ENCODE data around the gene BDP1. TPM values are rescaled to one million over a fixed set of nuclear protein-coding genes. Genes with fewer than 3 reads are reported as not detected.
"Not testable (repeated sequence)": the region's sequence is repeated elsewhere in the genome, so short reads cannot be mapped to it uniquely, and the experiment has no call there.

BDP1 gene
- polyA plus RNA-seq, 3 donors from 2014 or later: 1.3 to 15.0 (median 4.7) TPM

- H3K27me3 Mint-ChIP-seq (ENCODE audit: low read depth in 3 of 3): no peaks in the 10 kb centered on the region
- H3K4me1 Mint-ChIP-seq: no peaks in the 10 kb centered on the region
- no peaks in the 10 kb centered on the region for H3K9me3 Mint-ChIP-seq
- no peak overlapping the region for H3K4me3 Mint-ChIP-seq
- H3K36me3 Mint-ChIP-seq: peaks cover 7 to 24% (median 7%) of the 10 kb centered on the region in 3 donors
- H3K27ac Mint-ChIP-seq: no peak overlapping the region
- no peak for DNase-seq
These were observed 107.7 kb downstream of the BDP1 start for GRCh38 chr5:71563161-71563560.

- no peaks in the 10 kb centered on the region for H3K9me3 Mint-ChIP-seq
- H3K4me1 Mint-ChIP-seq: no peaks in the 10 kb centered on the region
- no peaks in the 10 kb centered on the region for H3K27me3 Mint-ChIP-seq (ENCODE audit: low read depth in 3 of 3)
- H3K4me3 Mint-ChIP-seq: no peak overlapping the region
- peaks cover 3 to 26% (median 10%) of the 10 kb centered on the region in 3 donors for H3K36me3 Mint-ChIP-seq
- no peak for DNase-seq
- H3K27ac Mint-ChIP-seq: peak overlapping the region in 1 of 6 donors; percentile 39
These were observed 109.4 kb downstream of the BDP1 start for GRCh38 chr5:71564895-71565294.

DNA sequence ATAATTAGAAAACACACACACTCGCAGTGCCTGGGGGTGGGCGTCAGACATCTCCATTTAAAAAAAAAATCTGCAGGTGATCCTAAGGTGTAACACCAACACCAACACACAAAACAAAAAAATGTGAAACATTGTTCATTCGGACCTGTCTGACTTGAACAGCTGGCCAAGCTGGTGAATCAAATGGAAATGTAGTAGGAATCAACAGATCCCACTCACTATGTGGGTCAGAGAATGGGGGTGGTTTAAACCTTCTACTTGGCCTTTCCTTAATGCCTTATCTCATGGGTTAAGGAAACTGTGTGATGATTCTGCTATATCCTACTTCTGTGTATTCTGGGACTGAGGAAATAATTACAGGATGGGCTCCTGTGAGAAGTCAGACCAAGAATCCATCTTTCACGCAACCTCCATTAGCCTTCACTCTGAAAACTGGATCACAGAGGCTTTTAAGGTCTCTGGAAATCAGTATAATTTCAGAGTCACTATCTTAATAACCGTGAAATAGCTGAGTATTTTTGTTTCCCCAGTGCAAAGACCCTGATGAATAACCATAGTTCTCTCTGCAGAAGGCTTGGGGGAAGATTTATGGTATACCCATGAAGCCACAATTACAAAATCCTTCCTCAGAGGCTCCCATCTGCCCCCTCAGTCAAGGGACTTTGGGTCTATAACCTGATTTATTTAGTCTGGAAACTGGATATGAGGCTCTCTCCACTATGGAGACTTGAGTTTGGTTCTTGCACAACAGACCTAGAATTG, 114.5 kb downstream of the BDP1 start:
- DNase-seq: no peak

GRCh38 chr5:71571811-71572210, 116.4 kb downstream of the BDP1 start:
- not testable (repeated sequence) for H3K27ac Mint-ChIP-seq; DNase-seq; H3K27me3 Mint-ChIP-seq (ENCODE audit: low read depth in 3 of 3); H3K9me3 Mint-ChIP-seq; H3K4me1 Mint-ChIP-seq; H3K4me3 Mint-ChIP-seq
- peaks cover 0 to 26% (median 7%) of the 10 kb centered on the region in 3 donors for H3K36me3 Mint-ChIP-seq

More for the DNA sequence above, 114.5 kb downstream of the BDP1 start:
- Mint-ChIP-seq H3K4me1 (no peaks in the 10 kb centered on the region), H3K9me3 (no peaks in the 10 kb centered on the region), H3K36me3 (peaks cover 0 to 20% (median 10%) of the 10 kb centered on the region in 3 donors), H3K27ac (no peak overlapping the region), H3K4me3 (no peak overlapping the region), H3K27me3 (ENCODE audit: low read depth in 3 of 3) (no peaks in the 10 kb centered on the region)

DNA sequence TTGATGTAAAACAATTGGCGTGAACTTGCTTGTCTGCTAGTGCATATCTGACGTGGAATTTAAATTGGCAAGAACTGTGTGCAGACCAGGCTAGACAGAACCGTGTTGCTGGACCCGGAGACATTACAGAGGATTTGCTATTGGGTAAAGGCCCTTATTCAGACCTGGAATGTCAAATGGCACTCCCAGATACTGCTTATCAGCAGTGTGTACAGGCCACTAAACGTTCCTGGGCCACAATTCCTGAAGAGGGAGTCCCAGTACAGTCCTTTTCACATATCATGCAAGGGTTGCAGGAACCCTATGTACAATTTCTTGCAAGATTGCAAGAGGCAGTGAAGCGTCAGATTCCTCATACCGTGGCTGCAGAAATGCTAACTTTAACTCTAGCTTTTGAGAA, 118.1 kb downstream of the BDP1 start:
- Mint-ChIP-seq H3K4me3 (no peak overlapping the region), H3K36me3 (peaks cover 0 to 31% (median 9%) of the 10 kb centered on the region in 3 donors), H3K9me3 (no peaks in the 10 kb centered on the region), H3K27ac (peak overlapping the region in 1 of 6 donors; percentile 7), H3K27me3 (ENCODE audit: low read depth in 3 of 3) (no peaks in the 10 kb centered on the region), H3K4me1 (no peaks in the 10 kb centered on the region)
- no peak for DNase-seq

GRCh38 chr5:71575588-71575987, 120.1 kb downstream of the BDP1 start:
- DNase-seq; H3K27me3 Mint-ChIP-seq (ENCODE audit: low read depth in 3 of 3); H3K4me1 Mint-ChIP-seq; H3K9me3 Mint-ChIP-seq; H3K4me3 Mint-ChIP-seq; H3K27ac Mint-ChIP-seq: not testable (repeated sequence)
- H3K36me3 Mint-ChIP-seq: peaks cover 0 to 28% (median 5%) of the 10 kb centered on the region in 3 donors

GRCh38 chr5:71576241-71576640, 120.8 kb downstream of the BDP1 start:
- Mint-ChIP-seq H3K36me3 (peaks cover 0 to 28% (median 5%) of the 10 kb centered on the region in 3 donors), H3K9me3 (no peaks in the 10 kb centered on the region), H3K27me3 (ENCODE audit: low read depth in 3 of 3) (no peaks in the 10 kb centered on the region), H3K27ac (no peak overlapping the region), H3K4me3 (no peak overlapping the region), H3K4me1 (no peaks in the 10 kb centered on the region)
- no peak for DNase-seq

DNA sequence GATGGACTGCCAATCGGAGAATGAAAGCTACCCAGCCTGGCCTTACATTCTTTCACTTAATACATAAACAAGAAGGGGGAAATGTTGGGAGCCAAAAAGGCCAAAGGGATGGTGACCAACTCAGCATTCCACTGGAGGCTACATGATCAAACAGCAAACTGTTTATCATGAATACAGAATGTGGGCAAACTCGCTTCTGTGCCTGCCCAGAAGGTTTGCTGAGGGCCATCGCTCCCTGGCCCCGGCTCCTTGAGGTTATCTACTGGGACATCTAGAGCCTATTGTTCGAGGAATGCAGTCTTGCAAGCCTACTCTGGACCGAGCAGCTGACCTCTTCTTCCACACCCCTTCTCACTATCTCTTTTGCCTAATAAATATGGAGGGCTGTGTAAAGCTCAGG, 122.4 kb downstream of the BDP1 start:
- H3K9me3 Mint-ChIP-seq; H3K4me1 Mint-ChIP-seq; H3K4me3 Mint-ChIP-seq; DNase-seq; H3K27ac Mint-ChIP-seq; H3K27me3 Mint-ChIP-seq (ENCODE audit: low read depth in 3 of 3): not testable (repeated sequence)
- H3K36me3 Mint-ChIP-seq: peaks cover 0 to 28% (median 5%) of the 10 kb centered on the region in 3 donors

DNA sequence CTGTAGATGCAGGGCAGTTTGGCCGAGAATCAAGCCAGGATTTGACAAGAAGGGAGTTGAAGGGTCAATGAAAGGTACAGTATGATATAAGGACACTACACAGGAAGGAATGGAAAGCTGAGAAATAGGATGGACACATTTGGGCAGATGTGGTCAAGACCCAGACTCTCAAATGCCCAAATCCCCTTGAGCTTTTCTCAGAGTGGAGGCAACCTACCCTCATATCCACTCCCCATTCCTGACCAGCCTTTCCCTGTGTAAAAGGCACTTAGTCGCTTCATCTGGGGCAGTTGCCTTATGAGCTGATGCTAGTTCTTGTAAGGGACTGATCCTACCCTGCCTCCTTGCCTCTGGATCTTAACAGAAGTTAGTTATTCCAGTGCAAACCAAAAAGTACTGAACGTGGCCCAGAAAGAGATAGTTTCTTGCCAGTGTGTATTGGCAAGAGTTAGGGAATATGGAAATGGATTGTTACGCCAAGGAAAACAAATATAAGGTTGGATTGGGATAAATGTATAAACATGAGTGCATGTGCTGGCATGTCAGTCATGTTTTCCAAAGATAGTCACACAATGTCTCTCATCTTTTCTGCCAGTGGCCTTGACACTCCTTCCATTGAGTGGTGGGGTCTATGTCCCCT, 127.6 kb downstream of the BDP1 start:
- Mint-ChIP-seq H3K36me3 (peaks cover 0 to 5% (median 4%) of the 10 kb centered on the region in 3 donors), H3K27ac (no peak overlapping the region), H3K27me3 (ENCODE audit: low read depth in 3 of 3) (peaks cover 0 to 7% (median 6%) of the 10 kb centered on the region in 3 donors), H3K9me3 (no peaks in the 10 kb centered on the region), H3K4me3 (no peak overlapping the region), H3K4me1 (peaks cover 14 to 24% of the 10 kb centered on the region in 2 donors)
- DNase-seq: no peak

DNA sequence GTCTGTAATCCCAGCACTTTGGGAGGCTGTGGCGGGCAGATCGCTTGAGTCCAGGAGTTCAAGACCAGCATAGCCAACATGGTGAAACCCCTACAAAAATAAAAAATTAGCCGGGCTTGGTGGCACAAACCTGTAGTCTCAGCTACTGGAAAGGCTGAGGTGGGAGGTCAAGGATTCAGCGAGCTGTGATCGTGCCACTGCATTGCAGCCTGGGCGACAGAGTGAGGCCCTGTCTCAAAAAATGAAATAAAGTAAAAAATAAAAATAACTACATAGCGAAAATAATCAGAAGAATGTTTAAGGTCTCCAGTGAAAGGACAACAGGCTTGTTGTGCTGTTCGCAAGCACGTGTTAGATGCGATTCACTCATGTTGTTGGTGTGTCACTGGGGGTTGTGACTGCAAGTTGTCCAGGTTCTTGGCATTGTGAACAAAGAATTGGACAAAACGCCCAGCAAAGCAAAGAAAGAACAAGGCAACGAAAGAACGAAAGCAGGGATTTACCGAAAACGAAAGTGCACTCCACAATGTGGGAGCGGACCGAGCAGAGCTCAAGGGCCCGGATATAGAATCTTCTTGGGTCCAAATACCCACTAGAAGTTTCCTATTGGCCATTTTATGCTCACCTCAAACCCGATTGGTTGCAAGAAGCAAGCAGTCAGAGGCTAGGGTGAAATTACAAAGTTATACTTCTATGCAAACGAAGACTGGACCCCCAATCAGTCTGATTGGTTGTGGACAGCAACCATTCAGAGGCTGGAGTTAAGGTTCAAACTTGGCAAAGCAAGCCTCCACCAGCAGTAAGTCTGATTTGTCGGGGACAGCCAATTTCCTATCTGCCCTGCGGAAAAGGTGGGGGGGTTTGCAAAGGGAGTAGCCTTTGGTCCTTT, 130.8 kb downstream of the BDP1 start:
- no peak for DNase-seq
- H3K36me3 Mint-ChIP-seq: peaks cover 0 to 4% (median 3%) of the 10 kb centered on the region in 3 donors
- peaks cover 39 to 56% of the 10 kb centered on the region in 2 donors for H3K4me1 Mint-ChIP-seq
- peak overlapping the region; percentile 93 to 100 (median 99) for H3K4me3 Mint-ChIP-seq
- peaks cover 0 to 7% (median 6%) of the 10 kb centered on the region in 3 donors for H3K27me3 Mint-ChIP-seq (ENCODE audit: low read depth in 3 of 3)
- peak overlapping the region; percentile 96 to 100 (median 99) for H3K27ac Mint-ChIP-seq
- H3K9me3 Mint-ChIP-seq: no peaks in the 10 kb centered on the region

DNA sequence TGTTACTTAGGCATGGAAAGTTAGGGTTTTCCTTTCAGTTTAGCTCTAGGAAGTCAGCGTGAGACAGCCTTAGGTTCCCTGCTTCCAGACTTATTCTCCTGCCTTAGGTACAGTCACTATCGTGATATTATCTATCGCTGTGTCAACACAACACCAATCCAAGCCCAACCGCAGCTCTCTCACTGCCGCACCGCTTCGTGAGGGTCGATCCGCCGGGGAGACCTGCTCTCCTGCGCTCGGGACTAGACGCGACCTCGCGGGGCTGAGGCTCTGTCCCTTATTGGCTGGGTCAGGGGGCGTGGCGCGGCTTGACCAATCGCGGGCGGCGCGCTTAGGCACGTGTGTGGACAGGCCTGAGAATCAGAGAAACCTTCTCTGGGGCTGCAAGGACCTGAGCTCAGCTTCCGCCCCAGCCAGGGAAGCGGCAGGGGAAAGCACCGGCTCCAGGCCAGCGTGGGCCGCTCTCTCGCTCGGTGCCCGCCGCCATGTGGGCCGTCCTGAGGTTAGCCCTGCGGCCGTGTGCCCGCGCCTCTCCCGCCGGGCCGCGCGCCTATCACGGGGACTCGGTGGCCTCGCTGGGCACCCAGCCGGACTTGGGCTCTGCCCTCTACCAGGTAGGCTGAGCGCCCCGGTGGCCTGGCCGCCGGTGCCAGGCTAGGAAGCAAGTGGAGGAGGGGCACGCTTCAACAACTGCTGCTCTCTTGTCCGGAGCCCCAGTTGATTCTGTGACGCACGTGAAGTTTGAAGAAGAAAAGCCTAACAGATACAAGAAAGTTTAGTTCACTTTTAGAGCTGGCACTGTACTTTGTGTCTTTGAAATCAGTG, 131.7 kb downstream of the BDP1 start, which contains the start of gene MCCC2:
Gene MCCC2 (plus strand): TSS at position 400 of the 825 bp plus-strand sequence. CDS start 86 bp downstream, at position 486.
- Mint-ChIP-seq H3K36me3 (peaks cover 0 to 4% (median 3%) of the 10 kb centered on the region in 3 donors), H3K9me3 (no peaks in the 10 kb centered on the region), H3K27me3 (ENCODE audit: low read depth in 3 of 3) (peaks cover 0 to 6% (median 6%) of the 10 kb centered on the region in 3 donors), H3K4me1 (peaks cover 39 to 57% of the 10 kb centered on the region in 2 donors), H3K4me3 (peak within 1 kb of the TSS; percentile 93 to 100 (median 99)), H3K27ac (peak within 1 kb of the TSS; percentile 96 to 100 (median 99))
- DNase-seq: peak; percentile 95 to 96 (median 95)

DNA sequence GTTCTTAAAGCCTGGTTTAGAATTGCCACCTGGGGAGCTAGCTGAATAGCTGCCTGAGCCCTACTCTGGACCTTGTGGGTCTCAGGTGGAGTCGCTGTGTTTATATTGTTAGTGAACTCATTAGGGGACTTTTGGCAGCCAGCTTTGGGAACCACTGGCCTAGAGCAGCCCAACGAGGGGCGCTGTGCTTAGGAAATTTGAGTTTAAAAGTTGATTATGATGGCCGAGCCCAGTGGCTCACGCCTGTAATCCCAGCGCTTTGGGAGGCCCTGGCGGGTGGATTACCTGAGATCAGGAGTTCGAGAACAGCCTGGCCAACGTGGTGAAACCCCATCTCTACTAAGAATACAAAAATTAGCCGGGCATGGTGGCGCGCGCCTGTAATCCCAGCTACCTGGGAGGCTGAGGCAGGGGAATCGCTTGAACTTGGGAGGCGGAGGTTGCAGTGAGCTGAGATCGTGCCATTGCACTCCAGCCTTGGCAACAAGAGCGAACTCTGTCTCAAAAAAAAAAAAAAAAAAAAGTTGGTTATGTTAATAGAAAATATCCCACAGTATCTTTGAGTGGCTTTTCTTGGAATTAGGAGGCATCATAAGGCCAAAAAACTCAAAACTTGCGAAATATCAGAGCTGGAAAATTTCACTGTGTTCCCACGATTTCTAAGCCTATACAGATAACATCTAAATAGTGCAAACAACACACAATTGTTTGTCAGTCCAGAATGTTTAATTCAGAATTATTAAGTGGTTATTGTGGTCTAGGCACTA, 132.5 kb downstream of the BDP1 start:
- Mint-ChIP-seq H3K36me3 (peaks cover 4 to 8% (median 6%) of the 10 kb centered on the region in 3 donors), H3K27ac (peak overlapping the region; percentile 96 to 100 (median 99)), H3K27me3 (ENCODE audit: low read depth in 3 of 3) (peaks cover 0 to 6% (median 6%) of the 10 kb centered on the region in 3 donors), H3K9me3 (no peaks in the 10 kb centered on the region), H3K4me3 (peak overlapping the region; percentile 93 to 100 (median 99)), H3K4me1 (peaks cover 41 to 63% of the 10 kb centered on the region in 2 donors)
- no peak for DNase-seq
